Mammary epithelial cell (primary cell): Measurements from ENCODE around the gene GSG1.
"Not testable (repeated sequence)": the region's sequence is repeated elsewhere in the genome, so short reads cannot be mapped to it uniquely, and the experiment has no call there.

ENCODE experiments used
- CTCF ChIP-seq, 2 donors: IDR thresholded peaks in 1 of 2; conservative IDR thresholded peaks in 1 of 2; 2 replicates each; pipeline ENCODE4 v1.5.1; 2011 to 2012; ENCODE audit warnings: inconsistent platforms in 2 of 2, low read length in 2 of 2, mild to moderate bottlenecking in 2 of 2, control low read depth in 1 of 2, low read depth in 1 of 2; ENCODE audit not compliant: insufficient read depth in 1 of 2; ENCODE audit errors: extremely low read depth in 1 of 2
- EZH2 ChIP-seq: IDR thresholded peaks from 2 replicates; pipeline ENCODE4 v1.6.1; 2012; ENCODE audit warnings: low read length, inconsistent platforms, borderline replicate concordance

- TF ChIP-seq CTCF (conservative IDR thresholded peaks at IDR 0.05 in 1 of 2, IDR thresholded peaks at IDR 0.05 in 1 of 2; ENCODE audit: extremely low read depth in 1 of 2, insufficient read depth in 1 of 2, low read depth in 1 of 2, low read length in 2 of 2); EZH2: not testable (repeated sequence)
These were observed 19.8 kb downstream of the GSG1 start for GRCh38 chr12:13083638-13084037.
